Measurements from ENCODE around the gene FAM170B.

Gene FAM170B

DNA sequence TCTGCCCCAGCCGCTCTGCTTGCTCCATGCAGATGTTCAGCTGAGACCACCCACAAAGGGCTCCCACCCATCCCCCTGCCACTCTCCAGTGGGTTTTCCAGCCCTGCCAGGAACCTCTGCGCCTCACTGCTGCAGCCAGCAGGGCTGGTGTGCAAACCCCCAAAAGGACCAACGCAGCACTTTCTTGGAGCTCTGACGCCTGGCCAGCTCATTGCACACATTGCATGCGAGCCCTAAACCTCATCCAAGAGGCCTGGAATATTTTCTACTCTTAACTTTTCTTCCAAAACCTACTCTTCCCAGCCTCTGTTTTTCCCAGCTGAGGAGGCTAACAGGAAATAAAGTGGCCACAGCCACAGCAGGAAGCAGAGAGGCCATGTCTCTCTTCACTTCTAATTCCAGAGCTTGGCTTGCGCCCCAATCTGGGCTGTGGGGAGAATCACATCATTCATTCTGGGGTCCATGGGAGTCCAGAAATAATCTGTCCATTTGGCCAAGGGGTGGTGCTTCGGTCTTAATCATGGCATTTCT lies 4.6 kb upstream of the FAM170B start:
- peak; percentile 83 for DNase-seq (ENCODE audit: low read depth)
- TF ChIP-seq, protein P1, sequence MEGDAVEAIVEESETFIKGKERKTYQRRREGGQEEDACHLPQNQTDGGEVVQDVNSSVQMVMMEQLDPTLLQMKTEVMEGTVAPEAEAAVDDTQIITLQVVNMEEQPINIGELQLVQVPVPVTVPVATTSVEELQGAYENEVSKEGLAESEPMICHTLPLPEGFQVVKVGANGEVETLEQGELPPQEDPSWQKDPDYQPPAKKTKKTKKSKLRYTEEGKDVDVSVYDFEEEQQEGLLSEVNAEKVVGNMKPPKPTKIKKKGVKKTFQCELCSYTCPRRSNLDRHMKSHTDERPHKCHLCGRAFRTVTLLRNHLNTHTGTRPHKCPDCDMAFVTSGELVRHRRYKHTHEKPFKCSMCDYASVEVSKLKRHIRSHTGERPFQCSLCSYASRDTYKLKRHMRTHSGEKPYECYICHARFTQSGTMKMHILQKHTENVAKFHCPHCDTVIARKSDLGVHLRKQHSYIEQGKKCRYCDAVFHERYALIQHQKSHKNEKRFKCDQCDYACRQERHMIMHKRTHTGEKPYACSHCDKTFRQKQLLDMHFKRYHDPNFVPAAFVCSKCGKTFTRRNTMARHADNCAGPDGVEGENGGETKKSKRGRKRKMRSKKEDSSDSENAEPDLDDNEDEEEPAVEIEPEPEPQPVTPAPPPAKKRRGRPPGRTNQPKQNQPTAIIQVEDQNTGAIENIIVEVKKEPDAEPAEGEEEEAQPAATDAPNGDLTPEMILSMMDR (IDR thresholded peaks at IDR 0.05; ENCODE audit: low read depth, low read length, missing control alignments), result no peak
- in situ Hi-C loops (cut with HindIII; ENCODE audit: low sequenced_read_pairs), result no loop called here
- H3K4me3 ChIP-seq (ENCODE audit: low read depth, low read length), result no peak overlapping the region

DNA sequence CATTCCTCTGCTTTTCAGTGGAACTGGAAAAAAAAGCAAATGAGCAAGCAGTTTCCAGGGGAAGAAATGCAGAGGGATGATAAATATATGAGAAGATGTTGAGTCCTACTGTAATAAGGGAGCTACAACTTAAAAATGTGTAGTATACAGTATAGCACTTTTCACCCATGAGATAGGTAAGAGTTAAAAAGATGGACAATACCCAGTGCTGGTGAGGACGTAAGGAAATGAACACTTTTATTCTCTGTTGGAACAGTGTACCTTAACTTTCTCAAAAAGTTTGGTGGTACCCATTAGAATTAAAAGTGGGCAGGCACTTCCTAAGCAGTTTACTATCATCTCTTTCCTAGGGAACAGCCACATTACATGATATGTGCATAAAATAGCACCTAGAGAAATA lies 2.7 kb upstream of the FAM170B start:
- H3K4me3 ChIP-seq (ENCODE audit: low read depth, low read length), result no peak overlapping the region
- TF ChIP-seq, protein P1 (IDR thresholded peaks at IDR 0.05; ENCODE audit: low read depth, low read length, missing control alignments), result no peak
- in situ Hi-C loops (cut with HindIII; ENCODE audit: low sequenced_read_pairs), result no loop called here
- no peak for DNase-seq (ENCODE audit: low read depth)

DNA sequence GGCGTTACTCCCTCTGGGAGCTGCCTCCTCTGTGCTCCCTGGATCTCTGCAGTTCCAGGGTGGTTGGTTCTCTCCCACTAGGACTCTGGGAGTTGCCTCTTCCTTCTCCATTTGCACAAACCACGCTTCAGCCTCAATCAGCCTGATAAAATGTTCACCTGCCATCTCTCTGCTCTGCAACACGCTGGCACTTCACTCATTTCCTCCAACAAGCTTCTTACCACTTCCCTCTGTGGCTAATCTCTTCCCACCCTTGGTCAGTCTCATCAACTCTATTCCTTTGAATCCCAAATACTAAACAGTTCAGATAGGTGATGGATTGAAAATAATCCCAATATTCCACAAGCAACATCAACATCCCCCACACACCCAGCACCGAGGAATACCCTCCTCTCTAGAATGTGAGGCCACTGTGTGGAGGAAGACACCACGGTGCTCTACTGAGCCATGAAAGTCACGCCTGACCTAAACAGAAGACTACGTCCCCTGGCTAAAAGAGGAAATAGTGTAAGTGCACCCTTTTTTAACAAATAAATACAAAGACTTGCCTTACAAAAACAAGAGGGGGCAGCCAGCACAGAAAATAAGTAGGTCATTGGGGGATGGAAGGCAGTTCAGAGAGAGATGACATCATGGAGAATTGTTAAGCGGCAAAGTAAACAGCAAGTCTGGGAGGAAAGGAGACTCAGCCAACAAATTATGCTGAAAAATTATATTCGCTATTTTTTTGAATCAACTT lies 1.9 kb upstream of the FAM170B start:
- TF ChIP-seq, protein P1 (IDR thresholded peaks at IDR 0.05; ENCODE audit: low read depth, low read length, missing control alignments), result no peak

DNA sequence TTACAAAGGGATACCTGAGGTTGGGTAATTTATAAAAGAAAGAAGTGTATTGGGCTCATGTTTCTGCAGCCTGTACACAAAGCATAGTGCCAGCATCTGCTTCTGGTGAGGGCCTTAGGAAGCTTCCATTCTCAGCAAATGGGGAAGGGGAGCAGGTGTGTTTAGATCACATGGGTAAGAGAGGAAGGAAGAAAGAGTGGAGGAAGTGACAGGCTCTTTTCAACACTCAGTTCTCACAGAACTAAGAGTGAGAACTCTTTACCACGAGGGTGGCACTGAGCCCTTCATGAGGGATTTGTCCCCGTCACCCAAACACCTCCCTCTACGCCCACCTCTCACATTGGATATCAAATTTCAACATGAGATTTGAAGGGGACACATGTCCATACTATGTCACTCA lies 506 bp upstream of the FAM170B start:
- no peak for DNase-seq (ENCODE audit: low read depth)
- TF ChIP-seq, protein P1 (IDR thresholded peaks at IDR 0.05; ENCODE audit: low read depth, low read length, missing control alignments), result no peak
- in situ Hi-C loops (cut with HindIII; ENCODE audit: low sequenced_read_pairs), result no loop called here
- no peak overlapping the region for H3K4me3 ChIP-seq (ENCODE audit: low read depth, low read length)

More for the DNA sequence above, 1.9 kb upstream of the FAM170B start:
- no peak for DNase-seq (ENCODE audit: low read depth)
- in situ Hi-C loops (cut with HindIII; ENCODE audit: low sequenced_read_pairs), result no loop called here
- no peak overlapping the region for H3K4me3 ChIP-seq (ENCODE audit: low read depth, low read length)

DNA sequence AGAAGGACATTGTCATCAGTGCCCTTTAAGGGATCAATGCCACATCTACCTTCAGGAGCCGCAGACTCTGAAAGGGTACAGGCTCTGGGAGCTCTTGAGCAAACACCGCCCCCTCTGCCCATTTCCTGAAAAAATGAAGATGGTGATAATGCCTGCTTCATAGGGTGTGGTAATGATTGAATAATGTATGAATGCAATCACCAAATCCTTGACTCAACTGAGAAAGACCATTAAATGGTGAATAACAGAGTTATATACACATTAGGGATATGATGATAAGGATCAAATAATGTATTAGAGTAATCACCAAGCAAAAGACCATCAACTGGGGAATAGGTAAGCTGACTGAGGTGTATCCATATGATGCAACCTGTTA lies 1.5 kb downstream of the FAM170B start:
- TF ChIP-seq, protein P1 (IDR thresholded peaks at IDR 0.05; ENCODE audit: low read depth, low read length, missing control alignments), result no peak
- H3K4me3 ChIP-seq (ENCODE audit: low read depth, low read length), result no peak overlapping the region
- in situ Hi-C loops (cut with HindIII; ENCODE audit: low sequenced_read_pairs), result no loop called here
- no peak for DNase-seq (ENCODE audit: low read depth)

DNA sequence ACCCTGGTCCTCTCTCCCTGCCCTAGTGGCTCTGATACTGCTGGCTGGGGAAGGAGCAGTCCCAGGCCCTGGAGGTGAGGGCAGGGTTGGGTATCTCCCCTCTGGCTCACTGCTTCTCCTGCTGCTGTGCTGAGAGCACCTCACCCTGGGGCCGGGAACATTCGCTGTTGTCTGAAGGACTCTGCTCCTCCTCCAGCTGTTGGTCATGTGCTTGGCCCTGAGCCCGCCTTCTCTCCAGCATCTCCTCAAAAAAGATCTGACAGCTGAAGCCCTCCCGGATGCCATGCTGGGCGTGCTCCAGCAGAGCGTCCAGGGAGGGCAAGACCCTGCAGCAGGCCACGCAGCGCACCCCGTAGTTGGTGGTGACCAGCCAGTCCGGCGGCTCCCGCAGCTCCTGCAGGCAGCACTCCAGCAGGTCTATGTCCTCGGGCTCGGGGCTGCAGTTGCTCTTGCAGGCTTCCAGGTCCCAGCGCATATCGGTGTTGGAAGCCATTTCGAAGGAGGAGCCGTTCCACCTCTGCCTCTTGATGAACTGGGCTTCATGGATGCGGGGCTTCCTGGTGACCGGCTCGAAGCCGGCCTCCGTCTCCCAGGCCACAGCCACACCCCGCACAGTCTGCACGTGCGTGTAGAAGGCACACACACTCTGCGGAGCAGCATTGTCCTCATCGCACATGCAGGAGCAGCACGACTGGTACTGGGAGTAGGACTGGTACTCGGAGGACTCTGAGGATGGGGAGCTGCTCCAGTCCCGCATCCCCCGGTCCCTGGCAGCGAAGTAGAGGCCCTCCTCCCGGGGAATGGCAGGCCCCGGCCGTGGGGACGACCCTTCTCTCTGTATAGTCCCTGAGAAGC lies 2.1 kb downstream of the FAM170B start:
- no peak overlapping the region for H3K4me3 ChIP-seq (ENCODE audit: low read depth, low read length)
- no peak for DNase-seq (ENCODE audit: low read depth)
- TF ChIP-seq, protein P1 (IDR thresholded peaks at IDR 0.05; ENCODE audit: low read depth, low read length, missing control alignments), result no peak
- in situ Hi-C loops (cut with HindIII; ENCODE audit: low sequenced_read_pairs), result no loop called here
